Measurements from ENCODE around the gene TSHZ2. TPM values are rescaled to one million over a fixed set of nuclear protein-coding genes. Genes with fewer than 3 reads are reported as not detected.

The TSHZ2 gene
- total RNA-seq, 2 experiments from 2014 or later, result 0.38 to 0.54 TPM

DNA sequence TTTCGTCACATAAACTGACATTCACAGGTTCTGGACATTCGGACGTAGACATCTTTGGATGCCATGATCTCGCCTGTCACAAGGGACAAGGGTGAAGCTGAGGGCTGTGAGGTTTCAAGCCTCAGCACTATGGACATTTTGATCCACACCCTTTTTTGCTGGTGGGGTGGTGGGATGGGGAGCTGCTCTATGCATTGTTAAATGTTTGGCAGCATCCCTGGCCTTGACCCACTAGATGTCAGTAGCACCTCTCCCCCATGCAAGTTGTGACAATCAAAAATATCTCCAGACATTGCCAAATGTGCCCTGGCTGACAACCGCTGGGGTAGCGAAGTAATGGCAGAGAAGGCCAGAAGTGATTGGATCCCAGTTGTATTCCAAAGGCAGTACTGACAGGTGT is 229.4 kb downstream of the TSHZ2 start:
- Mint-ChIP-seq H3K36me3 (ENCODE audit: low read depth) (no peaks in the 10 kb centered on the region), H3K27me3 (peaks cover 5% of the 10 kb centered on the region), H3K4me3 (no peak overlapping the region), H3K4me1 (ENCODE audit: low read depth) (no peaks in the 10 kb centered on the region), H3K27ac (no peak overlapping the region), H3K9me3 (no peaks in the 10 kb centered on the region)
- intact Hi-C loops (cut with micrococcal nuclease), result no loop called here
- CTCF ChIA-PET, result no interaction called here
- ATAC-seq (no peak), DNase-seq (no peak)
- POLR2A ChIA-PET, result no interaction called here
- TF ChIP-seq, protein P1, sequence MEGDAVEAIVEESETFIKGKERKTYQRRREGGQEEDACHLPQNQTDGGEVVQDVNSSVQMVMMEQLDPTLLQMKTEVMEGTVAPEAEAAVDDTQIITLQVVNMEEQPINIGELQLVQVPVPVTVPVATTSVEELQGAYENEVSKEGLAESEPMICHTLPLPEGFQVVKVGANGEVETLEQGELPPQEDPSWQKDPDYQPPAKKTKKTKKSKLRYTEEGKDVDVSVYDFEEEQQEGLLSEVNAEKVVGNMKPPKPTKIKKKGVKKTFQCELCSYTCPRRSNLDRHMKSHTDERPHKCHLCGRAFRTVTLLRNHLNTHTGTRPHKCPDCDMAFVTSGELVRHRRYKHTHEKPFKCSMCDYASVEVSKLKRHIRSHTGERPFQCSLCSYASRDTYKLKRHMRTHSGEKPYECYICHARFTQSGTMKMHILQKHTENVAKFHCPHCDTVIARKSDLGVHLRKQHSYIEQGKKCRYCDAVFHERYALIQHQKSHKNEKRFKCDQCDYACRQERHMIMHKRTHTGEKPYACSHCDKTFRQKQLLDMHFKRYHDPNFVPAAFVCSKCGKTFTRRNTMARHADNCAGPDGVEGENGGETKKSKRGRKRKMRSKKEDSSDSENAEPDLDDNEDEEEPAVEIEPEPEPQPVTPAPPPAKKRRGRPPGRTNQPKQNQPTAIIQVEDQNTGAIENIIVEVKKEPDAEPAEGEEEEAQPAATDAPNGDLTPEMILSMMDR (IDR thresholded peaks at IDR 0.05), result no peak

GRCh38 chr20:53202777-53203176 is 230.6 kb downstream of the TSHZ2 start:
- CTCF ChIA-PET, result interaction anchor here (1.0 to 1.6 kb wide), 2 partner anchors 13 to 17 kb away, joined by 3 to 6 read pairs; no protein-coding TSS in a partner anchor
- no peaks in the 10 kb centered on the region for H3K9me3 Mint-ChIP-seq
- peaks cover under 1% of the 10 kb centered on the region for H3K4me1 Mint-ChIP-seq (ENCODE audit: low read depth)
- TF ChIP-seq, protein P1 (IDR thresholded peaks at IDR 0.05), result no peak
- POLR2A ChIA-PET, result no interaction called here
- ATAC-seq (peak; percentile 51), DNase-seq (no peak)
- H3K27ac Mint-ChIP-seq, result no peak overlapping the region
- H3K4me3 Mint-ChIP-seq, result no peak overlapping the region
- H3K27me3 Mint-ChIP-seq, result peaks cover 5% of the 10 kb centered on the region
- intact Hi-C loops (cut with micrococcal nuclease), result no loop called here
- H3K36me3 Mint-ChIP-seq (ENCODE audit: low read depth), result no peaks in the 10 kb centered on the region

DNA sequence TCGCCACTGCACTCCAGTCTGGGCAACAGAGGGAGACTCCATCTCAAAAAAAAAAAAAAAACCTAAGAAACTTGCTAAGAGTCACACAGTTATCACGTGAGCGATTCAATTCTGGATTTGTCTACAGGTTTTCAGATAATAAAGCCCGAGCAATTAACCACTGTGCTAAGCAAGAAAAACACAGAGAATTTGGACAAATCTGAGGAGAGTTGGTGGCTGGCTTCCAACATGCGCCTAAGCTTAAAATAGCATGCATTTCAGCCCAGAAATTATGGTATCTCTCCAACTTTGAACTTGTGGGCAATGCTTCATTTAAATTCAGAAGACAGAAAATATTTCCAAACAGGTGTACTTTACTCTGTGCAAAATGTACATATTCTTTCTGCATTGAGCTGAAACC is 232.9 kb downstream of the TSHZ2 start:
- Mint-ChIP-seq H3K4me1 (ENCODE audit: low read depth) (peaks cover 11% of the 10 kb centered on the region), H3K4me3 (no peak overlapping the region), H3K36me3 (ENCODE audit: low read depth) (no peaks in the 10 kb centered on the region), H3K9me3 (no peaks in the 10 kb centered on the region), H3K27ac (no peak overlapping the region), H3K27me3 (peaks cover 1% of the 10 kb centered on the region)
- DNase-seq (no peak), ATAC-seq (no peak)
- intact Hi-C loops (cut with micrococcal nuclease), result no loop called here
- ChIA-PET POLR2A (no interaction called here), CTCF (interaction anchor here (1.2 kb wide), 1 partner anchor 12 kb away, joined by 5 read pairs; no protein-coding TSS in a partner anchor)
- TF ChIP-seq, protein P1 (IDR thresholded peaks at IDR 0.05), result no peak

GRCh38 chr20:53208110-53208832 is 236.1 kb downstream of the TSHZ2 start:
- Mint-ChIP-seq H3K4me1 (ENCODE audit: low read depth) (peaks cover 11% of the 10 kb centered on the region), H3K36me3 (ENCODE audit: low read depth) (no peaks in the 10 kb centered on the region), H3K27me3 (no peaks in the 10 kb centered on the region), H3K9me3 (no peaks in the 10 kb centered on the region), H3K4me3 (no peak overlapping the region), H3K27ac (no peak overlapping the region)
- intact Hi-C loops (cut with micrococcal nuclease), result no loop called here
- TF ChIP-seq, protein P1 (IDR thresholded peaks at IDR 0.05), result peak; percentile 30
- DNase-seq (peak; percentile 58), ATAC-seq (peak; percentile 72)
- CTCF ChIA-PET, result interaction anchor here (0.7 to 2.6 kb wide), 7 partner anchors 9 to 607 kb away, joined by 3 to 23 read pairs (median 3); no protein-coding TSS in a partner anchor
- POLR2A ChIA-PET, result interaction anchor here (0.7 kb wide), 1 partner anchor 1088 kb away, joined by 3 read pairs; no protein-coding TSS in a partner anchor

GRCh38 chr20:53210041-53210440 is 237.9 kb downstream of the TSHZ2 start:
- no peak overlapping the region for H3K27ac Mint-ChIP-seq
- H3K4me3 Mint-ChIP-seq, result no peak overlapping the region
- TF ChIP-seq, protein P1 (IDR thresholded peaks at IDR 0.05), result no peak
- ChIA-PET CTCF (interaction anchor here (2.6 kb wide), 1 partner anchor 12 kb away, joined by 23 read pairs; no protein-coding TSS in a partner anchor), POLR2A (no interaction called here)
- H3K4me1 Mint-ChIP-seq (ENCODE audit: low read depth), result peaks cover 15% of the 10 kb centered on the region
- no peaks in the 10 kb centered on the region for H3K27me3 Mint-ChIP-seq
- no peaks in the 10 kb centered on the region for H3K9me3 Mint-ChIP-seq
- intact Hi-C loops (cut with micrococcal nuclease), result loop anchor here (10.0 kb wide), 1 partner anchor 895 kb away; no protein-coding TSS in a partner anchor
- H3K36me3 Mint-ChIP-seq (ENCODE audit: low read depth), result no peaks in the 10 kb centered on the region
- no peak for ATAC-seq
- no peak for DNase-seq
